Activated T-cell treated with anti-CD3 and anti-CD28 coated beads, Interleukin-2, amount 50 U/mL, for 4 hours (primary cell): ENCODE data around the gene DEPDC5. TPM values are rescaled to one million over a fixed set of nuclear protein-coding genes. Genes with fewer than 3 reads are reported as not detected.

Experiments used
- ATAC-seq, 2 donors: fragments of 200-7000 bp; cut with Tn5 transposase; one replicate each; pipeline ENCODE4 v1.10.0; 2021
- DNase-seq: peaks from one replicate; pipeline ENCODE4 v3.0.0-alpha.2; 2020
- H3K27me3 Mint-ChIP-seq: one replicate; pipeline ENCODE4 v1.8.0; 2021; ENCODE audit warnings: low read depth, mixed read lengths
- H3K36me3 Mint-ChIP-seq: one replicate; pipeline ENCODE4 v1.8.0; 2022; ENCODE audit warnings: mixed read lengths; ENCODE audit not compliant: insufficient read depth
- H3K4me1 Mint-ChIP-seq: one replicate; pipeline ENCODE4 v1.8.0; 2021; ENCODE audit warnings: low read depth, mixed read lengths
- H3K4me3 Mint-ChIP-seq: one replicate; pipeline ENCODE4 v1.8.0; 2021; ENCODE audit warnings: mild to moderate bottlenecking, moderate library complexity, mixed read lengths
- H3K9me3 Mint-ChIP-seq: one replicate; pipeline ENCODE4 v1.8.0; 2021; ENCODE audit warnings: mixed read lengths
- total RNA-seq, 3 donors: library from RNA; stranded (reverse); gene quantifications; one replicate each; pipeline ENCODE4 v1.2.1, GENCODE V29; 2021

DEPDC5 gene
- total RNA-seq, 3 donors from 2014 or later = 26.2 to 27.4 (median 27.0) TPM

- no peak for DNase-seq
- H3K9me3 Mint-ChIP-seq = no peaks in the 10 kb centered on the region
- no peak overlapping the region for H3K4me3 Mint-ChIP-seq
- no peaks in the 10 kb centered on the region for H3K27me3 Mint-ChIP-seq
- ATAC-seq = no peak
- H3K36me3 Mint-ChIP-seq = peaks cover 29% of the 10 kb centered on the region
- H3K4me1 Mint-ChIP-seq = no peaks in the 10 kb centered on the region
These were observed 139.6 kb downstream of the DEPDC5 start for GRCh38 chr22:31893460-31893859.

GRCh38 chr22:31895411-31896123 is 141.7 kb downstream of the DEPDC5 start:
- no peaks in the 10 kb centered on the region for H3K27me3 Mint-ChIP-seq
- H3K4me3 Mint-ChIP-seq = no peak overlapping the region
- H3K36me3 Mint-ChIP-seq = peaks cover 20% of the 10 kb centered on the region
- H3K9me3 Mint-ChIP-seq = no peaks in the 10 kb centered on the region
- H3K4me1 Mint-ChIP-seq = no peaks in the 10 kb centered on the region
- DNase-seq (no peak), ATAC-seq (no peak)

- peaks cover 20% of the 10 kb centered on the region for H3K36me3 Mint-ChIP-seq
- no peak overlapping the region for H3K4me3 Mint-ChIP-seq
- no peak for DNase-seq
- no peak for ATAC-seq
- no peaks in the 10 kb centered on the region for H3K4me1 Mint-ChIP-seq
- H3K27me3 Mint-ChIP-seq = no peaks in the 10 kb centered on the region
- no peaks in the 10 kb centered on the region for H3K9me3 Mint-ChIP-seq
These were observed 142.7 kb downstream of the DEPDC5 start for GRCh38 chr22:31896472-31896871.

GRCh38 chr22:31897842-31898805 is 144.3 kb downstream of the DEPDC5 start:
- no peaks in the 10 kb centered on the region for H3K27me3 Mint-ChIP-seq
- no peaks in the 10 kb centered on the region for H3K9me3 Mint-ChIP-seq
- H3K36me3 Mint-ChIP-seq = peaks cover 23% of the 10 kb centered on the region
- DNase-seq (no peak), ATAC-seq (no peak)
- no peaks in the 10 kb centered on the region for H3K4me1 Mint-ChIP-seq
- H3K4me3 Mint-ChIP-seq = no peak overlapping the region

- no peak for DNase-seq
- ATAC-seq = no peak
These were observed 145.1 kb downstream of the DEPDC5 start for GRCh38 chr22:31898926-31899325.

GRCh38 chr22:31899669-31900068 is 145.8 kb downstream of the DEPDC5 start:
- H3K9me3 Mint-ChIP-seq = no peaks in the 10 kb centered on the region
- H3K27me3 Mint-ChIP-seq = no peaks in the 10 kb centered on the region
- no peaks in the 10 kb centered on the region for H3K4me1 Mint-ChIP-seq
- peaks cover 21% of the 10 kb centered on the region for H3K36me3 Mint-ChIP-seq
- DNase-seq = no peak
- H3K4me3 Mint-ChIP-seq = no peak overlapping the region
- ATAC-seq = no peak

More at GRCh38 chr22:31898926-31899325, 145.1 kb downstream of the DEPDC5 start:
- H3K4me1 Mint-ChIP-seq = no peaks in the 10 kb centered on the region
- H3K4me3 Mint-ChIP-seq = no peak overlapping the region
- no peaks in the 10 kb centered on the region for H3K9me3 Mint-ChIP-seq
- no peaks in the 10 kb centered on the region for H3K27me3 Mint-ChIP-seq
- H3K36me3 Mint-ChIP-seq = peaks cover 19% of the 10 kb centered on the region

- H3K9me3 Mint-ChIP-seq = no peaks in the 10 kb centered on the region
- peaks cover 26% of the 10 kb centered on the region for H3K36me3 Mint-ChIP-seq
- no peak overlapping the region for H3K4me3 Mint-ChIP-seq
- ATAC-seq (no peak), DNase-seq (no peak)
- H3K4me1 Mint-ChIP-seq = no peaks in the 10 kb centered on the region
- no peaks in the 10 kb centered on the region for H3K27me3 Mint-ChIP-seq
These were observed 147.7 kb downstream of the DEPDC5 start for GRCh38 chr22:31901388-31902137.

- Mint-ChIP-seq H3K9me3 (no peaks in the 10 kb centered on the region), H3K4me3 (no peak overlapping the region), H3K36me3 (peaks cover 23% of the 10 kb centered on the region), H3K27me3 (no peaks in the 10 kb centered on the region), H3K4me1 (no peaks in the 10 kb centered on the region)
- ATAC-seq (no peak), DNase-seq (no peak)
These were observed 150.8 kb downstream of the DEPDC5 start for GRCh38 chr22:31904651-31905050.

GRCh38 chr22:31905356-31905755 is 151.5 kb downstream of the DEPDC5 start:
- H3K4me3 Mint-ChIP-seq = no peak overlapping the region
- peaks cover 23% of the 10 kb centered on the region for H3K36me3 Mint-ChIP-seq

GRCh38 chr22:31906086-31906485 is 152.3 kb downstream of the DEPDC5 start:
- DNase-seq = no peak
- Mint-ChIP-seq H3K36me3 (peaks cover 23% of the 10 kb centered on the region), H3K9me3 (no peaks in the 10 kb centered on the region), H3K4me3 (no peak overlapping the region), H3K27me3 (no peaks in the 10 kb centered on the region), H3K4me1 (no peaks in the 10 kb centered on the region)
- ATAC-seq = no peak

More at GRCh38 chr22:31905356-31905755, 151.5 kb downstream of the DEPDC5 start:
- no peak for DNase-seq
- ATAC-seq = no peak
- Mint-ChIP-seq H3K4me1 (no peaks in the 10 kb centered on the region), H3K27me3 (no peaks in the 10 kb centered on the region), H3K9me3 (no peaks in the 10 kb centered on the region)

GRCh38 chr22:31906569-31906968 is 152.8 kb downstream of the DEPDC5 start:
- H3K4me3 Mint-ChIP-seq = no peak overlapping the region
- ATAC-seq (no peak), DNase-seq (no peak)
- H3K4me1 Mint-ChIP-seq = no peaks in the 10 kb centered on the region
- peaks cover 23% of the 10 kb centered on the region for H3K36me3 Mint-ChIP-seq
- no peaks in the 10 kb centered on the region for H3K9me3 Mint-ChIP-seq
- no peaks in the 10 kb centered on the region for H3K27me3 Mint-ChIP-seq

- Mint-ChIP-seq H3K36me3 (peaks cover 17% of the 10 kb centered on the region), H3K9me3 (no peaks in the 10 kb centered on the region), H3K27me3 (no peaks in the 10 kb centered on the region), H3K4me3 (no peak overlapping the region), H3K4me1 (no peaks in the 10 kb centered on the region)
- ATAC-seq (no peak), DNase-seq (no peak)
These were observed 156.2 kb downstream of the DEPDC5 start for GRCh38 chr22:31909977-31910376.

GRCh38 chr22:31911565-31912406 is 158.0 kb downstream of the DEPDC5 start:
- ATAC-seq = no peak
- H3K4me3 Mint-ChIP-seq = no peak overlapping the region

More at GRCh38 chr22:31911565-31912406, 158.0 kb downstream of the DEPDC5 start:
- DNase-seq = no peak
- Mint-ChIP-seq H3K36me3 (peaks cover 7% of the 10 kb centered on the region), H3K4me1 (no peaks in the 10 kb centered on the region), H3K27me3 (no peaks in the 10 kb centered on the region), H3K9me3 (no peaks in the 10 kb centered on the region)
